Measurements from ENCODE around the gene SMURF1.

The SMURF1 gene

DNA sequence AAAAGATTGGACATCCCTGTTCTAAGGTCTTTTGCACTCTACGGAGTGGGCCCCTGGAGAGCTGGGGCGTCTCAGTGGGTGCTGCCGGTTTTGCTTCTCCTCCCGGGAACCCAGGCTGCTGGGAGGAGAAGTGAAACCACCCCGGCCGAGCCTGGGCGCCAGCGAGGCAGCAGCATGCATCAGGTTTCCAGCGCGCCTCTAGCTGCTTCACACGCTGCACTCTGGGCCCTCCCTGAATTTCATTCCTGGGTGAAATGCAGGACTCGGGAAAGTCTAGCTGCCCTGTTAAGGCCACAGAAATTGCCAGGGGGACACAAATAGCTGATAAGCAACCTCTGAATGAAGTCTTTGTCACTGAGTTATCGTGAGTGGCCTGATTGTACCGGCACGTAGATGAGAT, 138.1 kb downstream of the SMURF1 start:
- DNase-seq (ENCODE audit: low read depth), result no peak

DNA sequence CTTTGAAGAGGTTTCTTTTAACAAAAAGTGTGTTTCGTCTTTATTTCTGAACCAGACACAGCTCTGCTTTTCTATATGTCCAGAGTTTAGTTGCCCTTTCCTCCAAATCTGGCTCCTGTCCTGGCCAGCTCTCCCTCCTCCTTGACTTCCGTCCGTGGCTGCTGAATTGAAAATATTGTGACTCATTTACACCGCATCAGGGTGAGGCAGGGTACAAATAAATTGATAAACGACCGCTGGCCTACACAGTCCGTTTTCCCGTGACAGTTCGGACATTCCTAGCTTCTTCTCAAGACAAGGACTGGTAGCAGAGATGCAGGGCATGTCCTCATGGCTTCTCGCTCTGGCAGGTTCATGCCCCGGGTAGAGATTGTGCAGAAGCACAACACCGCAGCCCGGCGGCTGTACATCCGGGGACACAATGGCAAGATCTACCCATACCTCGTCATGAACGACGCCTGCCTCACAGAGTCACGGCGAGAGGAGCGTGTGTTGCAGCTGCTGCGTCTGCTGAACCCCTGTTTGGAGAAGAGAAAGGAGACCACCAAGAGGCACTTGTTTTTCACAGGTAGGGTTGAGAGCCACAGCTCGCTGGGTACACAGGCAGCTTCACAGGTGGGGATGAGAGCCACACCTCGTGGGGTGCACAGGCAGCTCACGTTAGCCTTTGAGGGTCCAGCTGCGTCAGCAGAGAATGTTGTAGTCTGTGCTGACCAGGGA, 139.0 kb downstream of the SMURF1 start:
- DNase-seq (ENCODE audit: low read depth), result no peak

DNA sequence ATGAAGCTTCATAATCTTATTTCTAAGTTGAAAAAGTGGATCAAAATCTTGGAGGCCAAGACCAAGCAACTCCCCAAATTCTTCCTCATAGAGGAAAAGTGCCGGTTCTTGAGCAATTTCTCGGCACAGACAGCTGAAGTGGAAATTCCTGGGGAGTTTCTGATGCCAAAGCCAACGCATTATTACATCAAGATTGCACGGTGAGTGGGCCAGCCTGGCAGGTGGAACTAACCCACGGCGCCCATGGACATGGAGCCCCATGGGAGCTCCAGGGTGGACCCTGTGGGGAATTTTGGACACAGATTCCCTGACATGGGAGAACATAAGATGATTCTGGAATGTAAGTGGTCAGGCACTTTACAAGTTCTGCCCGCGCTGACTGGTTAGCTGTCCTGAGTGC, 139.7 kb downstream of the SMURF1 start:
- DNase-seq (ENCODE audit: low read depth), result no peak

DNA sequence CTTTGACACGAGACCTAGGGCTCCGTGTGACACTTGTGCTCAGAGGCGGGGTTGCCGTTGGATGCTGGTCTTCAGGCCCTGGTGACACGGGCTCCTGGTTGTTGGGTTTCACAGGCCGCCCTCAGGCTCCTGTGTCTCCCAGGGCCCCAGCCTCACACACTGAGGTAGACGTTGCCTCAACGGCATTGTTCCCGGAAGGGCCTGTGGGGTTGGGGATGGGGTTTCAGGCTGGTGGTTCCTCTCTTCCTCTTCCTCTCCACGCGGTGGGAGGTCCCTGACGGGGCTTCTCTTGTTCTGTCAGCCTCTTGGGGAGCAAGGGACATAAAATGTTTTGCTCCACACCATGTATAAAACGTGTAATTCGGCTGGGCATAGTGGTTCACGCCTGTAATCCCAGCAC, 140.5 kb downstream of the SMURF1 start:
- DNase-seq (ENCODE audit: low read depth), result no peak

DNA sequence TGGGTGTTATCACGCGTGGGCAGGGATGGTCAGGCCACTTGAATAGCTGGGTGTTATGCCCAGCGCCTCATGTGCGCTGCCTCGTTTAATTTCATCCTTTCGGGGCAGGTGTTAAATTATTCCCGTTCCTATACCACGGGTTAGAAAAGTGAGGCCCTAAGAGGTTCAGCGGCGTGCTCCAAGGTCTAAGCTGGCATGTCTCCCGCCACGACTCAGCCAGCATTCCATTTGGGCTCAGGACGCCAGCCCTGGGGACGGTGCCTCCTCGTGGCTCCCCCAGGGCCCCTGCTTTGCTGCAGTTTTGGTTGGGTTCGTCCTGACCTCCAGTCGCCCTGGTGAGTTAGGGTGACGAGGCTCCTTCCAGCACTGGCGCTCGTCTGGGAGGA, 141.1 kb downstream of the SMURF1 start:
- DNase-seq (ENCODE audit: low read depth), result no peak

DNA sequence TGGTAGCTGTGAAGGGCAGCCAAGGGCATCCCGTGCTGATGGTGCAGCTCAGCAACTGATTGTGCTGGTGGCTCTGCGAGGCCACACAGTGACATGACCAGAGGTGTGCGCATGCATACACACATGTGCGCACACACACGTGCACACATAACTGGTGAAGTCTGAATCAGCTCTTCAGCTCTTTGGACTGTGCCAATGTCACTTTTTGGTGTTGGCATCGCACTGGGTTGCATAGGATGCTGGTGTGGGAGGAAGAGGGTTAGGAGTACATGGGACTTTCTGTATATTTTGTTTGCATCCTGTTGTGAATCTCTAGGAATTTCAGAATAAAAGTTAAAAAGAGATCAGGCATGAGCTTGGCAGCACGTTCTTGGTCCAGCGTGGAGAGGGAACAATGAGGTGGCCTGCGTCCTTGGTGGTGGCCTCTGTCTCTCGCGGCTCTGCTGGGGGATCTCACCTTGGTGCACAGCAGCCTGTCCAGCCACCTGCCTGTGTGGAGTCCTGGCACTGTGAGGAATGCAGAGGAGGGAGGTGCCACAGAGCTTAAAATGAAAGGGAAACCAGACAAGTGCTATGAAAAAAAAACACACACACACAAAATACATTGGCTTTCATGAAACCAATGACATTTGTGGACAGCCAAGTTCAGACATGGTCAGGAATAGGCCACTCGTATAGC, 141.6 kb downstream of the SMURF1 start:
- DNase-seq (ENCODE audit: low read depth), result no peak

DNA sequence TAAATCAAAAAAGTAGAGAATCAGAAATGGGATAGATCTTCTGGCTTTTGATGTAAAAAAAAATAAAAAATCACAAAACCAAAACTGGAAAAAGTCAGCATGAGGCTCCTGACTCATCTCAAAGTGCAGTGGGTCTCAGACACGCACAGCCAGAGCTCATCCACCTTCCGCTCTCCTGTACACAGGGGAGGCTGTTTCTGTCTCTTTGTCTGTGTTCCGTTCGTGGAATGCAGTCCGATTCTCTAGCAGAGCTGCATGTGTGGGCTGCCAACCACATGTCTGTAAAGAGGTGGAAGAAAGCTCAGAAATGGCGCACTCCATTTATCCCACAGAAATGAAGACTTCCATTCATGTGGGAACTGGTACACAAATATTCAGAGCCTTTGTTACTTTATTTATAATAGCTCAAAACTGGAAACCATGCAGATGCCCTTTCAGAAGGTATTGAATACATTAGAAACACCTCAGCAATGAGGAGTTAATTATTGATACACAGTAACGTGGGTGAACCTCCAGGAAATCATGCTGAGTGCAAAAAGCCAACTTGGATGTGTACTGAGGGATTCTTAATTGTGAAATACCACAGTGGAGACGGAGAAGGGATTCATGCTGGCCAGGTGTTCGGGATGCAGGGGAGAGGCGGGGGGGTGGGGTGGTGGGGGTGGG, 142.3 kb downstream of the SMURF1 start:
- no peak for DNase-seq (ENCODE audit: low read depth)

DNA sequence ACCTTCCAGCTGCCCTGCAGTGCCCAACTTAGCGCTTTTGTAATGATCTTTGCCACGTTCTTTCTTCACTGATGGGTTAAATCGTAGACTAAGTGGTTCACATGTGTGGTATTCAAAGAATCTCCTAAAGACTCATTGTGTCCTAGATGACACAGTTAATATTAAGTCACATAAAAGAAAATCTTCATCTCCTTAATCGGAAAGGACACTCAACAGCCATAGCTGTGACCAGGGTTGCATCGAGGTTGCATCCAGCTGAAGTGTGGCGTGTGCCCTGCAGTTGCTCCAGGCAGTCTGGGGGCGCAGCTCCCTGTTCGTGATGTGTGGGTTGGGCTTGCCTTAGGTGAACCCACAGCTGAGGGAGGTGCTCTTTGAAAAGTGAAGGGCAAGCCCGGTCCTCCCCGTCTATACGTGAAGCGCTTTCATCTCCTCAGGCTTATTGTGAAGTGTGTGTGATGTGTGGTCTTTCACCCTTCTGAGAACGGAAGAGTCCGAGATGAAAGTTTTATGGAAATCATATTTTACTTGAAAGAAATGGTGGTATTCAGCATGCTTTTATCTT, 142.9 kb downstream of the SMURF1 start:
- DNase-seq (ENCODE audit: low read depth), result no peak

DNA sequence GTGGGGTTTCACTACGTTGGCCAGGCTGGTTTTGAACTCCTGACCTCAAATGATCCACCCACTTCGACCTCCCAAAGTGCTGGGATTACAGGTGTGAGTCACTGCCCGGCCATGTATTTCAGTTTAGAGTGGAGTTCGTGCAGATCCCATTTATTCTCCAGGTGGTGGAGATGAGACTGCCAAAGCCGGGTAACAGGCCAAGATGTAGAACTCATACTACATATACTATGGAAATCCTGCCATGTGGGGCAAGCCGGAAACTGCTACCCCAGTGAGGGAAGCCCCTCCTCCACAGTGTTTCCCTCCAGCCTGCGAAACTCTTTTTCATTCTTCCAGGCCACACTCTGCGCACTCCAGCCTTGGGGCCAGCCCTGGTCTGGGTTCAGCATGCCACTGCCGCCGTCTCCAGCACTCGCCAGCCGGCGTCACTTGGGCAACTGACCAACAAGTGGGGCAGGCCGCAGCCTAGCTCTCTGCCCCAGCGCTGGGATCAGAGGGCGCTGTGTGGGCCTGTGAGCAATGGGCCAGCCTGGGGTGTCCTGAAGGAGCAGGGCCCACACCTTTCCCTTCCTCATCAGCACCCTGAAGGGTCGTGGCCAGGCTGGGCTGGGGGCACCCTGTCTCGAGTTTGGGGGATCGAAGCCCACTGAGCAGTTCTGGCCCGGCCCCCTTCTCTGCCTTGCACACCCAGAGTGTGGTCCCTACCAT, 143.6 kb downstream of the SMURF1 start:
- no peak for DNase-seq (ENCODE audit: low read depth)

DNA sequence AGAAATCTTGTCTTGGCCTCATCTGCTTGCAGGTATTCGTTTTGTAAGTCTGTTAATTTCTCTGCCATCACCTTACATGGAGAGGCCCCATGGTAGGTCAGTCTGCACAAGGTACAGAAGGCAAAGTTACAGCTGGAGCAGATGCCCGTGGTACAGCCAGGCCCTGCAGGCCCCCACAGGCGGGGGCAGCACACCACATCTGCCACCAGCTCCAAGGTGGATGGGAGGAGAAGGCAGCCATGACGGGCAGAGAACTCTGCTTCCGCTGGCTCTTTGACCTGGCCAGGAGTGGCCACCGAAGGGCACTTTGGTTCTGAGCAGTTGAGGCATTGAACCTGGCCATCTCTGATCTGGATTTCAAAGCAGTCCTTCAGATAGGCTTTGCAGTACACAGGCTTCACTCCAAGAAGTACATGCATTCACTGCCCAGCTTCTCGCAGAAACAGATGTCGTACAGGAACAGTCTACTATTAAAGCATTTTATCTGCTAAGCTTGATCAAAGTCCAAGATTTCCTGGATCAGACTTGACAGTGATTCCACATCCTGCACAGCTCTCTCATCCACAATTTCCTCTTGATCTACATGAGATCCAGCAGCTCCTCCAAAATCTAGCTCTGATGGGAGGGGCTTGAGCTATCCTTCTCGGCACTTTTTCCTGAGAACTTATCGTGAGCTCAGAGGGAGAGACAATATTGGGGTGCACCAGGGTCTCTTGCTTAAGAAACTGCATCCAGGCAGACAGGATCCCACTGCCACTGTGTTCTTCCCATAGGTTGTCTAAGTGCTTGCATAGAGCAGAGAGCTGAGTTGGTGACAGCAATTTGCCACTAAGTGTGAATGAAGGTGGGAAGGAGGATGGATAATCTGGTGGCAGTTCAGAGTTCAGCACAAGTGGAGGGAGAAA, 144.8 kb downstream of the SMURF1 start:
- DNase-seq (ENCODE audit: low read depth), result no peak

DNA sequence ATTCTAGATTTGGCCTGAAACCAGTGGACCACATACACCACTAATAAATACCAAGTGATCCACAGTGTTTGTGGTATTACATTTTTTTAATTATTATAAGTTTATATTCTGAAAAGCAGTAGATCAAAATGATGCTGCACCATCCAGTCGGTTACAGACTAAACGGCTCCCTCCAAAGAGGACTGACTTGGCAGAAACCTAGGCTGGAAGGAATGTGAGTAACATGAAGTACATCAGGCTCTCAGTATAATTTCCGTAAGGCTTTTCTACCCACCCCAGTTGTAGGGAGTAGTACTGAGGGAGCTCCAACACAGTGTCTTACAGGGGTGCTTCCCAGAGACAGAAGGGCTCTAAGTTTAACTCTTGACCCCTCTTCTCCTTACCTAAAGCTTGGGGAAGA, 146.1 kb downstream of the SMURF1 start:
- no peak for DNase-seq (ENCODE audit: low read depth)

DNA sequence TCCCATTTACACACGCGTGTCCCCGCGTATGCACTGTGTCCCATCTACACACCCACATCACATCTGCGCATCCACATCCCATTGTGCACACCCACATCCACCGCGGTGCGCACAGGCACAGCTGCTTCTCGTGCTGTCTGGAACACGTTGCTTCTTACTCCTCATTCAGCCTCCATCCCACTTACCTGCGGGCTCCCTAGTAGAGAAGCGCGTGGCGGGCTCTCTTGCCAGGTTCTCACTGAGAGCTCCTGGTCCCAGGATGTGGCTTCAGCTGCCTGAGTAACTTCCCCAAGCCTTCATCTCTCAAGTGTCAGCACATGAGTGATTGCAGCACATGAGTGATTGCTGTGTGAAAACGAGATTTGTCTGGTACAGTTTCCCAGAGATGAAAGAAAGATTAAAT, 147.8 kb downstream of the SMURF1 start:
- DNase-seq (ENCODE audit: low read depth), result no peak

DNA sequence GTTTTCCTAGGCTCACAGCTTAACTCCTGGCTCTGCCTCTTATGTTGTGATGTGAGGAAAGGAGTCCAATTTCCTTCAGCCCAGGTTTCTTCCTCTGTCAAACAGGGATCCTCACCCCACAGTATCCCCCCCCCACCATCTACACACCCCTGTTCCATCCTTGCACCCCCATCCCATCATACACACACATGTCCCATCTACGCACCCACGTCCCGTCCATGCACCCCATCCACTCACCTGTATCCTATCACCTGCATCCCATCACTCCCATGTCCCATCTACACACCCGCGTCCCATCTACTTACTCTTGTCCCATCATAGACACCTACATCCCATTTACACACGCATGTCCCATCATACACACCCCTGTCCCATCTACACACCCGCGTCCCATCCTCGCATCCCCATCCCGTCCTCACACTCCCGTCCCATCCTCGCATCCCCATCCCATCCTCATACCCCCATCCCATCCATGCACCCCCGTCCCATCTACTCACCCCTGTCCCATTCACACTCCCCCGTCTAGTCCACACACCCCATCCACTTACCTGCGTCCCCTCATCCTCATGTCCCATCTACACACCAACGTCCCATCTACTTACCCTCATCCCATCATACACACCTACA, 148.3 kb downstream of the SMURF1 start:
- DNase-seq (ENCODE audit: low read depth), result no peak

DNA sequence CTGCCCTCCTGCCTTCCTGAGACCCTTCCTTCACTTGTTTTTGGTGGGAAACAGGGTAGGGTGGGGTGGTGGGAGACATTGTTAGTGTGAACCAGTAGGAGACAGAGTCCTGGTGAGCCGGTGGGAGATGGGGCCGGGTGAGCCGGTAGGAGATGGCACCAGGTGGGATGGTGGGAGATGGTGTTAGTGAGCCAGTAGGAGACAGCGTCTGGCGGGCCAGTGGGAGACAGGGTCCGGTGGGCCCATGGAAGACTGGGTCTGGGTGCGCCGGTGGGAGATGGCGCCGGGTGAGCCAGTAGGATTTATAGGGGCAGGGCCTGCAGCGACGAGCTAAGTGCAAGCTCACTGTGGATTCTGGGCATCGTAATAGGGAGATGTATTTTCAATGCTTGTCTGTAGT, 148.8 kb downstream of the SMURF1 start:
- no peak for DNase-seq (ENCODE audit: low read depth)

DNA sequence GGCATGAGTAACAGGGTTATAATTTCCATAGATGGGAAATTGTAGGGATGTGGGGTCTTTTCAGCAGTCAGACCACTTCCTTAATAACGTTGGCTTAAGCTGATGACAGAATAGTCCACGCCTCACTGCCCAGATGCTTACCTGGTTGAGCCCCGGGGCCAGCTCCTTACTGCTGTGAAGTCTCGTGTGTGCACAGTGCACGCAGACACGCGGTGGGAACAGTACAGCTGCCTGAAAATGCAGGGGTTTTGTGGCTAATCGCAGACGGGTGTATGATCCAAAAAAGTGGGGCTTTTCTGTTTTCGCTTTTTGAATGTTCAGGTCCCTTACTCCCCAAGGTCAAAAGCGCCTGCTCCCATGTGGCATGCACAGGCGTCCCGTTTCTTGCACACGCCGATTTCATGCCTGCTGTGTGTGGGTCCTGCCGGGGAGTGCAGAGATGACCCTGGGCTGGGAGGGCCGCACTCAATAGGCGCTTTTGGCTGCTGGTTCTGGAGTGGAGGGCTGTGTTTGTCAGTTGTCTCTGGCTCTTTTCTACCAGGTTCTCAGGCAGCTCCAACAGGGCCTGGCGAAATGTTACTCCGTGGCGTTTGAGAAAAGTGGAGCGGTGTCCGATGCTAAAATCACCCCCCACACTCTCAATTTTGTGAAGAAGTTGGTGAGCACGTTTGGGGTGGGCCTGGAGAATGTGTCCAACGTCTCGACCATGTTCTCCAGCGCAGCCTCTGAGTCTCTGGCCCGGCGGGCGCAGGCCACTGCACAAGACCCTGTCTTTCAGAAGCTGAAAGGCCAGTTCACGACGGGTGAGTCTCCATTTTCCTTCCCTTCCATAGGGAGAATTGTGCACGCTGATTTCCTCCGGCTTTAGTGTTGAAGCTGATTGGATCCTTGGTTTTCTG, 149.6 kb downstream of the SMURF1 start:
- DNase-seq (ENCODE audit: low read depth), result no peak

DNA sequence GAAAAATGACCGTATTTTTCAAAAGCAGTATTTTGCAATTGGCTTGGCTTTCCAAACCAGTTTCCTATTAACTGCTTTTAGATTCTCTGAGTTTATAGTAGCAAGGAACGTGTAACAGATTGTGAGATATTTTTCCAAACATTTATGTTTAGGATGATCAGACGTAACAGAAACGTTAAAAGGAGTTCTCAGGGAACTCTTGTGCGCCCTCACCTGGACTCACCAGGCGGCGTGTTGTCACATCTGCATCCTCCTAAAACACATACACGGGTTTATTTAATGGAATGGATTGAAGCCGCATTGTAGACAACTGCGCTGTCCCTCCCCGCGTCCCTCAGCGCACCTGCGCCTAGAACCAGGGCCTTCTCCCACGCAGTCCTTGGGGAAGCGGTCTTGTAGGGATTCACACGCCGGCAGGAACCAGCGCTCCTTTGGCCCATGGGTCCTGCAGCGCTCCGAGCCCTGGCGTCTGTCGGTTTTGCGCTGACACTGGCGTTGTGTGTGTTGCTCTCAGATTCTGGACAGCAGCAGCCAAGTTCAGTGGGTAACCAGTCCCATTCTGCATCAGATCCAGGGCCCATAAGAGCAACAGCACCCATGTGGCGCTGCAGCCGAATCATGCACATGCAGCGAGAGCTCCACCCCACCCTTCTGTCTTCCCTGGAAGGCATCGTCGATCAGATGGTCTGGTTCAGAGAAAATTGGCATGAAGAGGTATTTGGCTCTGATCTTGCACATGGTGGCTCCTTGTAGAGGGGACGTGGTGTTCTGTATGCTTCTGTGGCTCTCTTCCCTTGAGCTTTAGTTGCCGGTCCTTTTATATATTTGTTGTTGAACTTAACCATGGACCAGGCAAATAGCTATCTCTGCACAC, 150.6 kb downstream of the SMURF1 start:
- no peak for DNase-seq (ENCODE audit: low read depth)

DNA sequence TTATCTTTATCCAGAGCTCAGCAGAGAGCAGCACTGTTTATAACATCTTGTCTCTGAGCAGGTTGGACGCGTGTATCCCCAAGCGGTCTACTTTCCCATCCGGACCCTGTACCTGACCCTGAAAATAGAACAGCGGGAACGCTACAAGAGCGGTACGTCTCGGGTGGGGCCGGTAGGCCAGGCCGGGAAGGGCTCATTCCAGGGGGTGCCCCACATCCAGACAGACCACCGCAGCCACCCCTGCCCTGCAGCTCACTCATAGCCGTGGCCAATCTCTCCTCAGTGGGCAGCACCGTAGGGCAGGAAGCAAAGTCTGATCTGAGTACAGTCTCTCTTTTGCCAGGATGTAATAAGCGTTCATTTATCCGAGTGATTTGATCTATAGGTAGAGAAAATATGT, 151.8 kb downstream of the SMURF1 start:
- no peak for DNase-seq (ENCODE audit: low read depth)

DNA sequence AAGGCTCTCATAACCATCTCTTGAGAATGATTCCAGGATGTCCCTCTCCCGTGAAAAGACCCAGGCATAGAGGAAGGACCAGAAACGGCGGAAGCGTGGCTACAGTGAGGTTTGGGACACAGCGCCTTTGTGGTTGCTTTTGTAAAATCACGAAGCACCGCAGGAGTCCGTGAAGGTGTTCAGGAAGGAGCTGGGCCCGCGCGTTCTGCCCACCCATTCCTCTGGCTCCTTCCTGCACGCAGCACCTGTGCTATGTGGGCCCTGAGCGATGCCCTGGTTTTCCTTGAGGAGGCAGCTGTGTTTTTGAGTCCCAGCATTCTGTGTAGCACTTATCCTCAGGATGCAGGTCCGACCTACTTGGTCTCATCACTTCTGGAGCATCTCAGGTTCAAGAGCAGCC, 152.8 kb downstream of the SMURF1 start:
- DNase-seq (ENCODE audit: low read depth), result no peak

DNA sequence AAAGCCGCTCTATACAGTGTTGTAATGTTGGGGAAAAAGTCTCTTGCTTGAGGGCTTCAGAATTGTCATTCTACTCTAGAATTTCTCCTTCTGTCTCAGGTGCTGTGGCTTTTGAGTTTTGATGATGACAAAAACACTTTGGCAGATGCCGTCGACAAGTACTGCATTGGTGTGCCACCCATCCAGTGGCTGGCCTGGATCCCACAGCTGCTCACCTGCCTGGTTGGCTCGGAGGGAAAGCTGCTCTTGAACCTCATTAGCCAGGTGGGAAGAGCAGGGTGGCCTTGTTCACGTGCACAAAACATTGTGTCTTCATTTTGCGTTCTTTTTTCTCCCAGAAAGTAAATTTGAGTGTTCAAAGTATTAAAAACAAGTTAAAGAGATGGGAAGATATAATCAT, 153.6 kb downstream of the SMURF1 start:
- DNase-seq (ENCODE audit: low read depth), result no peak

Data from activated gamma-delta T cell treated with anti-CD3 and anti-CD28 coated beads, Interleukin-2, amount 50 U/mL, for 16 hours (primary cell).